Measurements from ENCODE around the gene ADI1.

The ADI1 gene

GRCh38 chr2:3466966-3467365, 52.4 kb downstream of the ADI1 start:
- no peak overlapping the region for H3K4me3 ChIP-seq (ENCODE audit: low read depth, low read length)
- TF ChIP-seq, protein P1, sequence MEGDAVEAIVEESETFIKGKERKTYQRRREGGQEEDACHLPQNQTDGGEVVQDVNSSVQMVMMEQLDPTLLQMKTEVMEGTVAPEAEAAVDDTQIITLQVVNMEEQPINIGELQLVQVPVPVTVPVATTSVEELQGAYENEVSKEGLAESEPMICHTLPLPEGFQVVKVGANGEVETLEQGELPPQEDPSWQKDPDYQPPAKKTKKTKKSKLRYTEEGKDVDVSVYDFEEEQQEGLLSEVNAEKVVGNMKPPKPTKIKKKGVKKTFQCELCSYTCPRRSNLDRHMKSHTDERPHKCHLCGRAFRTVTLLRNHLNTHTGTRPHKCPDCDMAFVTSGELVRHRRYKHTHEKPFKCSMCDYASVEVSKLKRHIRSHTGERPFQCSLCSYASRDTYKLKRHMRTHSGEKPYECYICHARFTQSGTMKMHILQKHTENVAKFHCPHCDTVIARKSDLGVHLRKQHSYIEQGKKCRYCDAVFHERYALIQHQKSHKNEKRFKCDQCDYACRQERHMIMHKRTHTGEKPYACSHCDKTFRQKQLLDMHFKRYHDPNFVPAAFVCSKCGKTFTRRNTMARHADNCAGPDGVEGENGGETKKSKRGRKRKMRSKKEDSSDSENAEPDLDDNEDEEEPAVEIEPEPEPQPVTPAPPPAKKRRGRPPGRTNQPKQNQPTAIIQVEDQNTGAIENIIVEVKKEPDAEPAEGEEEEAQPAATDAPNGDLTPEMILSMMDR (IDR thresholded peaks at IDR 0.05; ENCODE audit: borderline replicate concordance, insufficient read depth, low read depth, low read length) = no peak

- H3K4me3 ChIP-seq (ENCODE audit: low read depth, low read length) = no peak overlapping the region
- TF ChIP-seq, protein P1 (IDR thresholded peaks at IDR 0.05; ENCODE audit: borderline replicate concordance, insufficient read depth, low read depth, low read length) = no peak
Measured at GRCh38 chr2:3466482-3466863, 52.9 kb downstream of the ADI1 start.

GRCh38 chr2:3465844-3466481, 53.4 kb downstream of the ADI1 start:
- no peak overlapping the region for H3K4me3 ChIP-seq (ENCODE audit: low read depth, low read length)
- TF ChIP-seq, protein P1 (IDR thresholded peaks at IDR 0.05; ENCODE audit: borderline replicate concordance, insufficient read depth, low read depth, low read length) = no peak

GRCh38 chr2:3465328-3465727, 54.0 kb downstream of the ADI1 start:
- H3K4me3 ChIP-seq (ENCODE audit: low read depth, low read length) = no peak overlapping the region
- TF ChIP-seq, protein P1 (IDR thresholded peaks at IDR 0.05; ENCODE audit: borderline replicate concordance, insufficient read depth, low read depth, low read length) = no peak

DNA sequence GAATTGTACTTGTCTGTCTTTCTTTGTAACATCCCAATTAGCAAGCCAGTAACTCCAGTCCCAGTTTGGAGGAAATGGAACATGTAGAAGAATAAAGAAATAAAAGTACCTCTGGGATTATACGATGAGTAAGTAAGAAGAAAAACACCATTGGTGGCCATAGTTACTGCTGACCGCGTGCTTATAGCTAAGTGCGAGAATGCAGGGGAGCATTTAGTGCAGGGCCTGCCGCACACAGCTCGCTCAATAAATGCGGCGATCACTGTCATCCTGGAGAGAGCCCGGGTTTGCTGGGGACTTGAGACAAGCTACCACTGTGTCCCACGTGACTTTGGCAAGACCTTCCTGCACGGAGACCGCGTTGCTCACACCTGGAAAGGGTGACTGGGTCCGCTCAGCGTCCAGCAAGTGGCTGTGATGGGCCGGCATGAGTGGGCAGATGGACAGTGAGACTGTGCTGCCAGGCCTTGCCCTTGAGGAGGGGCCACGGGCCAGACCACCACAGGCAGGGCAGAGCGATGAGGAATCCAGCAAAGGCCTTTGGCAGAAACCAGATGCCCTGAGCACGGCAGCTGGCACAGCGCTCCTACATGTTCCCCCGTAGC, 54.8 kb downstream of the ADI1 start:
- TF ChIP-seq, protein P1 (IDR thresholded peaks at IDR 0.05; ENCODE audit: borderline replicate concordance, insufficient read depth, low read depth, low read length) = no peak
- no peak overlapping the region for H3K4me3 ChIP-seq (ENCODE audit: low read depth, low read length)

DNA sequence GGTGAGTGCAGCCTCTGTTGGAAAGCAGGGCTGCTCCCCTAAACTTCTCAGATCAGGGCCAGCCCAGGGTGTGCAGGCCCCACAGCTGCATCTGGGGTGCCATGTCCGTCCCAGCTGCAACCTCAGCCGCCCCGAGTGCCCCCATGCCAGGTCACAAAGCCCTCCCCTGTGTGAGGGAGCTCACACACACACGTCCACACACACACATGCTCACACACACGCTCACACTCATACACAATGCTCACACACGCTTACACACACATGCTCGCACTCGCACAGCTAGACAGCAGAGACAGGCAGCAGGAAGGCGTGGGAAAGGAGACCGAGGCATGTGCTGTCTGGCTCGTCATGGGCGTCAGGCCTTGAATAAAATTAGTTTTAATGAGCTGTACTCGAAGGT, 55.4 kb downstream of the ADI1 start:
- TF ChIP-seq, protein P1 (IDR thresholded peaks at IDR 0.05; ENCODE audit: borderline replicate concordance, insufficient read depth, low read depth, low read length) = no peak
- H3K4me3 ChIP-seq (ENCODE audit: low read depth, low read length) = no peak overlapping the region

DNA sequence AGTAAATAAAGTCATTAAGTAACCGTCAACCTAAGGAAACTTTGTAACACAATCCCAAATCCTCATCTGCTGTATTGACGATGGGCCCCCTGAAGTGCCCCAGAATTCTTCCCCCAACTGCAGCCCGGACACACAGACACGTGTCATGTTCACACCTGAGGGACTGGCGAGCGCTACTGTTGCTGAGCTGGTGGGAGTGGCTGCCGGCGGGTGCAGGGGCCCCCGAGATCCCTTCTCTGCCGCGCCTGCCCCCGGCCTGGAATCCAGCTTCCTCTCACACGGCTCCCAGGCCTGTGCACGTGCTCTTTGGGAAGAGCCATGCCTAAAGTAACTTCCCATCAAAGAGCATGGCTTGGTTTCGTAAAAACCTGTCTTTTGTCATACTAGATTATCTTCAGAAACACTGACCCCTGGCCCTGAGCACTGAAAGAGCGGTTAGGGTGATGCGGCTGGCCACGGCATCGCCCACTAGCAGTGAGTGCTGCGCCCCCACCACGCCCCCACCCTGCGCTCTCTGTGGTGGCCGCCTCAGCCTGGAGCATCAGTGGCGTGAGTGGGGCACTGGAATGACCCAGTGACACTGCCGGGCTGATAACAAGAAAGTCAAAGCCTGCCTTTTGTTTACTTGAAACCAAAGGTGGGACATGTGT, 56.0 kb downstream of the ADI1 start:
- TF ChIP-seq, protein P1 (IDR thresholded peaks at IDR 0.05; ENCODE audit: borderline replicate concordance, insufficient read depth, low read depth, low read length) = no peak
- H3K4me3 ChIP-seq (ENCODE audit: low read depth, low read length) = no peak overlapping the region

All from GM12875 (cell line).